Activated CD4-positive, alpha-beta T cell treated with anti-CD3 and anti-CD28 coated beads, Interleukin-2, amount 50 U/mL, for 24 hours (primary cell): ENCODE data around the gene BTBD18.
A peak's percentile ranks its signal among the peaks of the same experiment; 100 is the strongest.

Source experiments
- DNase-seq, 2 donors: peaks; one replicate each; pipeline ENCODE4 v3.0.0-alpha.2; 2020; ENCODE audit warnings: low read depth in 1 of 2, low spot score in 1 of 2

BTBD18 gene

DNA sequence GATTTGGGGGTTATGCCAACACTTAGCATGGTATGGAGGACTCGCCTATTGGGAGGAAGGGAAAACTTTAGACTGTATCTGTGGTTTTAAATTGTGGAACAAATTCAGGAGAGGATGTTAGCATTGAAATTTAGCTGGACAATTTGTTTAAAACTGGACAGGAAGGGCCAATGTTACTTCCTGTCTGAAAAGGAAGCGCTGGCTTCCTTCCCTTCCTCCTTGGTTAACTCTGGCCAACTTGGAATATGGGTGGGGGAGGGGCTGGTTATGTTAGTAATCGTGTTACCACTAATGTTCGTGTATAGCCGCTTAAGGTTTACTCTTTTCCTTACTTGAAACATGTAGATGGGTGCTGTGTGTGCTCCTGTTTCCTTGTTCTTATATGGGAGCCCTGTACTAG lies 23.9 kb upstream of the BTBD18 start:
- no peak for DNase-seq

DNA sequence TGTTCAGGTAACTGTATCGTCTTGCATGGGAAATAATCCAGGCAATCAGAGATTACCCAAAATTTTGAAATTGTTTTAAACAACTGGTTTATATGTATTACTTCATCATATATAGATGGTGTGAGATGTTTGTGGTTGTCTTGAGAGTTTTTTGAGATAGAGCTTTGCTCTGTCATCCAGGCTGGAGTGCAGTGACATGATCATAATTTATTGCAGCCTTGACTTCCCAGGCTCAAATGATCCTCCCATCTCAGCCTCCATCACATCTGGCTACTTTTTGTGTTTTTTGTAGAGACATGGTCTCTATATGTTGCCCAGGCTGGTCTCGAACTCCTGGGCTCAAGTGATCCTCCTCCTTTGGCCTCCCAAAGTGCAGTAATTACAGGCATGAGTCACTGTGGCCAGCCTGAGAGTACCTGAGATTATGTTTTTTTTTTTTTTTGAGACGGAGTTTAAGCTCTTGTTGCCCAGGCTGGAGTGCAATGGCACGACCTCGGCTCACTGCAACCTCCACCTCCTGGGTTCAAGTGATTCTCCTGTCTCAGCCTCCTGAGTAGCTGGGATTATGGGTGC lies 21.5 kb upstream of the BTBD18 start:
- no peak for DNase-seq

DNA sequence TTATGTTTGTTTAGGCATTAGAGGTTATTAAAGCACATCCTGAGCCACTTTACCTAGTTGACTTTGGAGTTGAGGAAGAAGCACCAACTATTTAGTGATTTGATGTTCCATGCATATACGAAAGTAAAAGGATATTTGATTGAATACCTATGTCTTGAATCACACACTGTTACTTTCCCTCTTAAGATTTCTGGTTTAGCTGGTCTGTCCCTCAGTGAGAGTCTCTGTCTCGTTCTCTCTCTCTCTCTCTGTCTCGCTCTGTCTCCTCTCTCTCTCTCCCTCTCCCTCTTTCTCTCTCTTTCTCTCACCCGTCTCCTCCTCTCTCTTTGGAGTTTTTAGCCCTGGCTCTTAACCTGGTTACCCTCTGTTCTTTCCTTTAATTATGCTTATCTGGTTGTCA lies 20.9 kb upstream of the BTBD18 start:
- no peak for DNase-seq

DNA sequence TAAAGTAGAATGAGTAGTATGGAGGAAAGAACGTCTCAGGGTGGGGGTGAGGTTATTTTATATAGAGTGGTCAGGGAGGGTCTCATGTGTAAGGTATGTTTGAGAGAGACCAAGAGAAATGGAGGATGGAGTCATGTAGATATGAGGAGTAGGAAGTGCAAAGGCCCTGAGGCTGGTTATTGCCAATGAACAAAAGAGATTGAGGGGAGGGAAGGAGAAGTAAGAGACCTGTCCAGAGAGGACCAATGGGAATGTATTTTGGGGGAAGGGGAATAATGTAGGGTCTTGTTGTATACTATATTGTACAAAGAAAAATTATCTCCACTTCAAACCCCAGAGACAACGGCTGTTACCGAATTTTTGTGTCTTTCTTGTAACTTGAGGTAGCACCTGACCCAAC lies 19.7 kb upstream of the BTBD18 start:
- no peak for DNase-seq

DNA sequence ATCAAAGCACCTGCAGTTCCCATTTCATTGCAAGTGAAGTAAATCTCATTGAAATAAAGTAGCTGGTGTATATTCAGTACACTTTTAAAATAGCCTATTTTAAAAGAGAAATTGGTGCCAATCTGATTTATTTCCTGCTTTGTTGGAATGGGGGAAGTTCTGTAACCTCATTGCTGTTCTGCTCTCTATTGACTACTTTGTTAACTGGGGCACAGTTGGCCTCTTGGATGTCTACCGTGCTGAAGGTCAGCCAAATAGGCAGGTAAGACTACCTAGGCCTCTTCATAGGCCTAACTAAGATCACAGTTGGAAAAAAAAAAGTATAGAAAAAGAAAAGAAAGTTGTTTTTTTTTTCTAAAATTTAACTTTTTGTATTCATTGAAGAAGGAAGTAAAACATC lies 19.2 kb upstream of the BTBD18 start:
- no peak for DNase-seq

DNA sequence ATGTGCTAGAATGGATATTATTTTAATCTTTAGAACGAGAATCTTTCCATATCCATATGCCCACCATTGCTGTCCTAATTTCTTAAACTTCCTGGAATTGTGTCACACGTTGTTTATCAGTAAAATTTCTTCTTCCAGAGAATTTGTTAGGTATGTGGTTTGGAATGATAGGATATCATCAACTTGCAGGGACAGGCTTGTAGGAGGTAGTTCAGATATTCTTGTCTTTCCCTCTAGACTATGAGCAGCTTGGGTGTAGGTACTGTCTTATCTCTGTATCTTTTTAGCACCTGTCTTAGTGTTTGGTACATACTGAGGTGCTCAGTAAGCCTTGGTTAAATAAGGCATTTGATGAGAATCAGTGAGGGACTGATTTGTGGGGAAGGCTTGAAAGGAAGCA lies 13.4 kb upstream of the BTBD18 start:
- DNase-seq, result no peak

DNA sequence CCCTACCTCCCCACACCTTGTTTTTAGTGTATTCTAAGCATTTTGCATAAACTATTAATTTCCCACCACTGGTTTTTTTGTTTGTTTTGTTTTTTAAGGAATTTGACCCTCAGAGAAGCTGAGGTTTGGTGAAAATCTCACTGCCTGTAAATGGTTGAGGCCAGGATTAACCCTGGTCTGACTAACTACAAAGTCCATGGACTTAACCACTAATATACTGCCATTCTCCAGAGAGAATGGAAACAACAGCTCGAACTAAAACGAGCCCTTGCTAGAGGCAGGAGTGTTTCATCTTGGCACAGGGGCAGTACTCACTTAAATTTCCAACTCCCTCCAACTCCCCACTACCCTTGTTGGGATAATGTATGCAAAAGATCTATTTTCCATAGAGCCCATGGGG lies 12.9 kb upstream of the BTBD18 start:
- DNase-seq, result no peak

DNA sequence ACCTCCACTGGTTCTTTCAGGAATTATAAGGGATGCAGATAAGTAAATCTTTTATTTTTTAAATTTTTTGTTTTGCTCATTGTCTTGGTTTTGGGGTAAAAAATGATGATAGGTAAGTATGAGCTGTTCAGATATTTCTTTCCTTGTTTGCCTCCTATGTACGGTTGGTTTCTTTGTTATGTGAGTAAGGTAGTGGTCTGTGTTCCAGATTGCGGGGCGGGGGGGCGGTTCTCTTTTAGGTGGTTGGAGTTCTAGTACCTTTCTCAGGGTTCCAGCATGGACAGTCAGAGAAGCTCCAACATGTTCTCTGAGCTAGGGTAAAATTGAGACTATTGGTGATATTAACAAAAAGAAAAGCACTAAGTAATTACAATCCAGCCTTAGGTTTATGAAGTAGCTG lies 12.4 kb upstream of the BTBD18 start:
- DNase-seq, result no peak

DNA sequence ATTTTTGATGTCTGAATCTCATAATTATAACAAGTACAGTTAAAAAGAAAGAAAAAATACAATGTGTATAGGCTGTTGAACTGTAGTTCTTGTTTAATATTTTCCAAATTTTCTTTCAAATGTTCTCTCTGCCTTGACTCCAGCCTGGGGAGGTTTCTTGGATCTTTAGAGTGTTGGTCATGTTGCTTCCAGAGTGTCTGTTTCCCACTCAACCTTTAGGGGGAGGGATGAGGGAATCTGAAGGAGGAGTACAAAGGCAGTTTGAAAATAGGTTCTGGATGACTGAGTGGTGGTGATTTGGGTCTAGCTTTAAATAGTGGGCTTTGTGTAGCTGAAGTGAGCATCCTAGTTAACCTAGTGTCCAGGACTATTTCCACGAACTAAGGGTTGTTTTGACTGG lies 11.9 kb upstream of the BTBD18 start:
- no peak for DNase-seq

DNA sequence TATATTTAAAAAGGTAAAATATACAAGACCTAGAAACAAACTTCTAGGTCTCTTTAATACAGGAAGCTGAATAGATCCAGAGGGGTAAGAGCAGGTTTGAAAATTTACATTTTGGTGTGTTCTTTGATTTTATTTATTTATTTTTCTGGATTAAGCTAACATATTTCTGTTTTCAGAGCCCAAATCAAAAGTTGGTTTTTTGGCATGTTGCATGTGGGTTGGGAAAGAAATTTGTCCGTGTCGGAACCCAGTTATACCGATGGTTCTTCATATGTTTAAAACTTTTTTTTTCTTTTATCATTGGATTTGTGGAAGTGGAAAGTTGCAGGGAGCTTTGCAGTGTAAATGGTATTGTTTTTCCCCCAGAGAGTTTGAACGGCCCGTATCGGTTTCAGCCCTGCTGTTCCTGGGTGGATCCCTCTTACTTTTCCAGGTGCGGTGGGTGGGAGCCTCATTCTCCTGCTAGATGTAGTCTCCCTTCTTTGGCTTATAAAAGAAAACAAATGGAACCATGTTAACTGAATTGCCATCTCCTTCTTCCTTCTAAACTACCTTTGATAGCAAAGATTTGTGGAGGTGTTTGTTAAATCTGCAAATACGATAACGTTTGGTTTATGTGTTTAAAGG lies 10.7 kb upstream of the BTBD18 start:
- DNase-seq, result no peak

DNA sequence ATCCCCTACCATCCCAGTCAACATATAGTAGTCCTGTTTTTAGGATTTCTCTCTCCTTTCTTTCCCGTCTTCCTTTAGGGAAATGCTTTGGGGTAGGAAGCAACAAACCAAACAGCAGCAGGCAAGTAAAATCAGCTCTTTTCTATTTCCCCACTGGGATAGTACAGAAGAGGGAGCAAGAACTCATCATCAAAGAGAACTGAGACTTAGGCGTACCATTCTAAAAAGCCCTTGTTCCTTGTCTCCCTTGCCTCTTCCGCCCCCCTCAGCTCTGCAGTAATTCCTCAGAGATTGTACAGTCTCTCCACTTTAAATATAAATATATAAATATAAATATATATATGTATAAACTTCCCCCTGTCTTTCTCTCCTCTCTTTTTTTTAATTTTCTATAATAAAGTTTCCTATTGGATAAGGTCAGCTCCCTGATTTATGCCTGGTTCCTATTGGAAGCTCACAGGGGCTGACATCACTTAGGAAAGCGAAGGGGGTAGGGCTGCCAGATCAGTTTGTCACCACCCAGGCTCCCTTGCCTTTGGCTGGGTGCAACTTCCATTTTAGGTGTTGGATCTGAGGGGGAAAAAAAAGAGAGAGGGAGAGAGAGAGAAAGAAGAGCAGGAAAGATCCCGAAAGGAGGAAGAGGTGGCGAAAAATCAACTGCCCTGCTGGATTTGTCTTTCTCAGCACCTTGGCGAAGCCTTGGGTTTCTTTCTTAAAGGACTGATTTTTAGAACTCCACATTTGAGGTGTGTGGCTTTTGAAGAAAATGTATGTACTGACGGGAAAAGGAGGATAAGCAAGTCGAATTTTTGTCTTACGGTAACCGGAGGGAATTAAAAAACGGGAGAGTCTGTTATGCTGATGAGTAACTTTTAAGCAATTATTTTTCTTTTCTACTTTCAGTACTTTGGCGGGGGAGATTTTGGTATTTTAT lies 9.9 kb upstream of the BTBD18 start, which contains the start of gene CTNND1:
Gene CTNND1, plus strand, starts transcription at position 502 of the 934 bp plus-strand sequence. CDS start 29,677 bp downstream, outside the sequence.
- no peak for DNase-seq

DNA sequence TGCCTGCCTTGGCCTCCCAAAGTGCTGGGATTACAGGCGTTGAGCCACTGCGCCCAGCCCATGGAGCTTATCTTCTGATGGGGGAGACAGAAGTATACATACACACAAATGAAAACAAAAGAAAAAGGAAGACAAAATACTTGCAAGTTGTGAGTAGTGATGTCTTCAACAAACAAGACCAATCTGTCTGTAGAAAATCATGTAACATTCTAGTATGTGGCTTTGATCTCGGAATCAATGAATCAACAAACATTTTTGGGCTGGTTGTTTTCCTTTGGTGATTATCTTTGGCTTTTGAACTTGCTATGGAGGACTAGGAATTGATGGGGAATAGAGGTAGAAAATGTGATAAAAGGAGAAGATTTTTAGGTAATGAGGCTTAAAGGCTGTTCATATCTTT lies 6.6 kb upstream of the BTBD18 start:
- DNase-seq, result no peak

DNA sequence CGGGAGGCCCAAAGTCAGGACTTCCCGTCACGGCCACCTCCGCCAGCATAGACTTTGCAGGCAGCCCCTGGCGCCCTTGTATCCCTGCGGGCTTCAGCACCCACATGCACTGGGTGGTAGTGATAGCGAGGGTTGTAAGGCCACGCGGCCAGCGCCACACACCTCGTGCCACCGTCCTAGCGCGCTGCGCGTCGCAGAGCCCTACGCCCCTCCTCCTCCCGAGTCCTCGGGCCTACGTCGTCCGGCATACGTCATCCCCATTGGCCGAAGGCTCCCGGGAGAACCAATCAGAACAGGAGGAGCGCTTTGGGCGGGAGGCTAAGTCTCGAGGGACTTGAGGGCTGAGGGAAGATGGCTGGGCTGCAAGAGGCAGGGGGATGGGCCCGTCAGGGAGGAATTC lies 1.3 kb upstream of the BTBD18 start:
- no peak for DNase-seq

DNA sequence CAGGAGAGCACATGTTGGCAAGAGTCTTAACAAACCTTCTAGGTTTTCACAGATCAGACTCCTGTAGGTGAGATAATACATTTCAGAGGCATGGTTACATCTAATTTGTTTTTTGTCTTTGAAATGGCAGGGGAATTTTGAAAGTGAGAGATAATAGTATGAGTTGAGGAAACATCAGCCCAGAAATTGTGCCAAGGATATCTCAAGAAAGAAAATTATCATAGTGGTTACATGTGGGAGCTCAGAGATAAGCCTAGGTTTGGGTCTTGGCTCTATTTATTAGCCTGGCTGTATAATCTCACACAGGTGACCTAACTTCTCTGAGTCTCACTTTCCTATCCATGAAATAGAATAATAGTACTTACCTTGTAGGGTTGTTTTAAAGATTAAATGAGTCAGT lies 443 bp downstream of the BTBD18 start:
- no peak for DNase-seq

DNA sequence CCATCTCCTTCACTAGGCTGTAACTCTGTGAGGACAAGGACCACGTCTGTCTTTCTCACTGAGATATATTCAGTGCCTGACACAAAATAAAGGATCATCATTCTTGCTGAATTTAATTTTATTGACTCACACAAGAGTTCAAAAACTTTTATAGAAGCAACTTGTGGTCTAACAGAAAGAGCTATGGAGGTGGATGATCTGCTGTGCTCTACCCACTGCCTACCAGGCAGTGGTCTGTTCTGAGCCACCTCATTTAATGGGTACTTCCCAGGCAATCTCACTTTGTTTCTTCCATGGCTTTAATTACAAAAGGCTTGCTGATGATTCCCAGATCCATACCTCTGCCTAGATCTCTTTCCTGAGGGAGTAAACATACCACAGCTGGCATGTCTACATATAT lies 4.7 kb downstream of the BTBD18 start:
- DNase-seq, result no peak

DNA sequence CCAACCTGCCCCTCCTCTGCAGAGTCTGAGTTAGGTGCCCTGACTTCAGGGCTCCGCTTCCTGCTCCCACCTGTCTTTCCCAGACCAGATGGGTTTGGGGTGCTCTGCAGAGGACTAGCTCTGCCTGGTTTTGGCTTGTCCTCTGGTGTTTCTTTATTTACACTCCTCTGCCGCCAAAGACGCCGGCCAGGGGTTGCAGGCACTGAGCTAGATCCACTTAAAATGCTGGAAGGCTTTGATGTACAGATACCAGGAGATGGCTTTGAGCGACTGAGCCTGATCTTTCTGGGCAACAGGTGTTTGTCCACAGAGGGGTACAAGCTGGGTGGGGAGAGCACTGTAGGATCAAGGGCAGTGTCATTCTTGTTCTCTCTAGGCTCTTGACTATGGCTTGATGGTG lies 6.4 kb downstream of the BTBD18 start:
- DNase-seq, result no peak

DNA sequence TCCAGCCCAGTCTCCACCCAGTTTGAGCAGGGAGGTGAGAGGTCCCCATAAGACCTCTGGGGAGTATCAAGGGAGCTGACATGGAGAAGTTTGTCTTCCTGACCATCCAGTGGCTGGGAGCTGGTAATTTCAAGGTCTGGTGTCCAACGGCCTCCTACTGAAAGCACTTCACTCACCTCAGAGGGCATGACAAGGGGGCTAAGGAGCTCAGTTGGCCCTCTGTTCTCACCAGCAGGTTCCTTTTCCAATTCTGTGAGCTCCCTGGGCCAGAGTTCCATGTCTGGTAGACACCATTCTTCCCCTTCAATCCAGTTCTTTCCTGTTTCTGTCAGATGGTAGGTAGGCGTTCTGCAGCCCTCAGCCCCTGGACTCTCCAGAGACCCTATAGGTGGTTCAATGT lies 7.3 kb downstream of the BTBD18 start:
- no peak for DNase-seq

DNA sequence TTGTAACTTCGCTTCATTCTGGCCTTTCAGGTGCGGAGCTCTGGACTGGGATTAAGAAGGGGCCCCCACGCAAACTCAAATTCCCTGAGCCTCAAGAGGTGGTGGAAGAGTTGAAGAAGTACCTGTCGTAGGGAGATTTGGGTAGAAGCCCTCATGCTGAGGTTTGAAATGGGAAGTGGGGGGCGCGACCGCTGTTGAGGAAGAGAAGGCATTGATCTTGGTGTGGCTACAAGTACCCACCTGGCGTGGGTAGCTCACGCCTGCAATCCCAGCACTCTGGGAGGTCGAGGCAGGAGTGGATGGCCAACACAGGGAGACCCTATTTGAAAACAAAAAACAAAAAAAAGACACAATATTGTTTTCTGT lies 9.5 kb downstream of the BTBD18 start:
- DNase-seq, result no peak

DNA sequence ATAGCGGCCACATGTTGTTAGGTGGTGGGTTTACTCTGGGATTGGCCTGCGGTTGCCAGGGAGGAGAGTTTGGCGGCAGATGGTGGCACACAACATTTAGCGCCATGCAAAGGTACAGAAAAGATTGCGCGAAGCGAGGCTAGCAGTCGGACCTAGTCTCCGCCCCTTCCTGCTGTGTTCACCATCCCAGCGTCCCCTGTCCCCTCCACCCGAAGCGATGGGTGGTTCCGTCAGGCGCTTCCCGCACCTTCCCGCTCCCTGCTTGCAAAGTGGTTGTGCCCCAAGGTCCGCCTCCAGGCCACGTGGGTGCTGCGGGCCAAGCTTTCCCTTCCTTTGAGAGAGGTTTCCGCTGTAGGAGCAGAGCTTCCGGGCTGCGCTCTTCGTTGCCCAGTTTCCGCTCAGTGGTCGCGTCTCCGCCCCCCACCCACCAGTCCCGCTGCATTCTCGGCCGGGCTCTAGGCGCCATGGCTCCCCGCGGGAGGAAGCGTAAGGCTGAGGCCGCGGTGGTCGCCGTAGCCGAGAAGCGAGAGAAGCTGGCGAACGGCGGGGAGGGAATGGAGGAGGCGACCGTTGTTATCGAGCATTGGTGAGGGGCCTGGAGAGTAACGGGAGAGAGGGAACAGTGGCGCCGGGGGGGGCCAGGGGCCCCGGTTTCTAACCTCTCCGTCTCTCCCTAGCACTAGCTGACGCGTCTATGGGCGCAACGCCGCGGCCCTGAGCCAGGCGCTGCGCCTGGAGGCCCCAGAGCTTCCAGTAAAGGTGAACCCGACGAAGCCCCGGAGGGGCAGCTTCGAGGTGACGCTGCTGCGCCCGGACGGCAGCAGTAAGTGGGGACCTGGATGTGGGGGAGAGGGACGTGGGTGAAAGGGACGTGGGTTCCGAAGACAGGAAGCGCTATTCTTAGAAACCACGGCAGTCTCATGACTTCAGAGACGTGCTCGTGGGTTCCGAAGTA lies 10.2 kb downstream of the BTBD18 start, which contains the start of gene SELENOH:
Gene SELENOH, plus strand, starts transcription at position 360 of the 955 bp plus-strand sequence. Its CDS starts 105 bp downstream, at position 465.
- peak; percentile 92 to 95 for DNase-seq

DNA sequence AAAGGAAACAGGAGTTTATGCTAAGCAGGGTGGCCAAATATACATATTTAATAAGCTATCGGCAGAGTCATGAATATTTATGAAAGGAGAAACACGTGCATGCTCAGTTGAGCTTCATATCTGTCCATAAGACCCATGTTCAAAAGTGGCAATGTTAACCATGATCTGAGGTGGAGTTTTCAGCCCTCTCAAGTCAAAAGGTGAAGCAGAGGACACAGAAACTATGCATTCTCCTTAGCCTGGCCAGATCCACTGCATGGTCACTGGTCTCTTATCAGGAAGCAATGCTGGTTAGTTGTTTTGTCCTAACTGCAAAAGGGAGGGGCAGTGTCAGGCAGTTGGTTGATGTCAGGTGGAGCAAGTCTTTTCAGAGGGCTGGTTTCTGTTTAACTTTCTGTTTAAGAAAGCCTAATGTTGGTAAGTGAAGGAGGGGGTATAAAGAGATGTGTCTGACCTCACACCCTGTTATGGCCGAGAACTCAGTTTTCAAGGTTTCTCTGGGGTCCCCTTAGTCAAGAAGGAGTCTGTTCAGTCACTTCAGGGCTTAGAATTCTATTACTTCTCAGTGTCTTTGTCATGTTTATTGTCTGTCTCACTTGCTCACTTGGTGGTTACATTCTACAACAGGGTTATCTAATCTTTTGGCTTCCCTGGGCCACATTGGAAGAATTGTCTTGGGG lies 15.9 kb downstream of the BTBD18 start:
- no peak for DNase-seq
